ENCODE measurements around the gene DPM1. TPM values are rescaled to one million over a fixed set of nuclear protein-coding genes. Genes with fewer than 3 reads are reported as not detected.

Gene DPM1
- total and polyA plus RNA-seq, 2 donors: 69.5 to 80.9 TPM

GRCh38 chr20:50948132-50948785 is 10.1 kb downstream of the DPM1 start:
- H3K27ac ChIP-seq (ENCODE audit: low read depth in 1 of 2, low read length in 1 of 2): no peak overlapping the region

GRCh38 chr20:50943069-50943468 is 15.3 kb downstream of the DPM1 start:
- H3K27me3 ChIP-seq (ENCODE audit: control insufficient read depth in 2 of 2, insufficient read depth in 1 of 2, low read length in 1 of 2): no peaks in the 10 kb centered on the region
- H3K9me3 ChIP-seq (ENCODE audit: control insufficient read depth in 2 of 2, insufficient read depth in 1 of 2, low read length in 1 of 2): no peaks in the 10 kb centered on the region
- H3K4me3 ChIP-seq (ENCODE audit: low read length in 2 of 2): no peak overlapping the region
- H3K4me1 ChIP-seq (ENCODE audit: control insufficient read depth in 2 of 2, insufficient read depth in 2 of 2, low read length in 2 of 2): no peaks in the 10 kb centered on the region
- H3K27ac ChIP-seq (ENCODE audit: low read depth in 1 of 2, low read length in 1 of 2): no peak overlapping the region
- peaks cover 49 to 69% of the 10 kb centered on the region in 2 donors for H3K36me3 ChIP-seq (ENCODE audit: control insufficient read depth in 2 of 2, insufficient read depth in 2 of 2, low read length in 1 of 2)
- DNase-seq (ENCODE audit: low read depth in 6 of 9, low spot score in 9 of 9): no peak
- 98% methylated on average over 7 of the region's 7 CpGs for WGBS

More at GRCh38 chr20:50948132-50948785, 10.1 kb downstream of the DPM1 start:
- H3K36me3 ChIP-seq (ENCODE audit: control insufficient read depth in 2 of 2, insufficient read depth in 2 of 2, low read length in 1 of 2): peaks cover 43 to 70% of the 10 kb centered on the region in 2 donors
- H3K4me3 ChIP-seq (ENCODE audit: low read length in 2 of 2): no peak overlapping the region
- H3K9me3 ChIP-seq (ENCODE audit: control insufficient read depth in 2 of 2, insufficient read depth in 1 of 2, low read length in 1 of 2): no peaks in the 10 kb centered on the region
- 97% methylated on average over 4 of the region's 4 CpGs for WGBS
- H3K4me1 ChIP-seq (ENCODE audit: control insufficient read depth in 2 of 2, insufficient read depth in 2 of 2, low read length in 2 of 2): no peaks in the 10 kb centered on the region
- DNase-seq (ENCODE audit: low read depth in 6 of 9, low spot score in 9 of 9): no peak
- H3K27me3 ChIP-seq (ENCODE audit: control insufficient read depth in 2 of 2, insufficient read depth in 1 of 2, low read length in 1 of 2): no peaks in the 10 kb centered on the region

DNA sequence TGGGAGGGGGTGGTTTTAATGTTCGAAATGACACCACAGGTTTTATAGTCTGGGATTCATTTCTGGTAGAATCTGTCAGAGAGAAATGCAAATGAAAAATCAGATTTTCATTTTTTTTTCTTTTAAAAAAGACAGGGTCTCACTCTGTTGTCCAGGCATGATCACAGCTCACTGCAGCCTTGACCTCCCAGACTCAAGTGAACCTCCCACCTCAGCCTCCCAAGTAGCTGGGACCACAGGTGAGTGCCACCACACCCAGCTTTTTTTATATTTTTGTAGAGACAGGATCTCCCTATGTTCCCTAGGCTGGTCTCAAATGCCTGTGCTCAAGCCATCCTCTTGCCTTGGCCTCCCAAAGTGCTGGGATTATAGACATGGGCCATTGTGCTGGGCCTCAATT is 24.7 kb downstream of the DPM1 start:
- no peak overlapping the region for H3K27ac ChIP-seq (ENCODE audit: low read depth in 1 of 2, low read length in 1 of 2)
- 98% methylated on average over 1 of the region's 1 CpG for WGBS
- H3K4me1 ChIP-seq (ENCODE audit: control insufficient read depth in 2 of 2, insufficient read depth in 2 of 2, low read length in 2 of 2): peaks cover 13% of the 10 kb centered on the region in 2 donors
- H3K36me3 ChIP-seq (ENCODE audit: control insufficient read depth in 2 of 2, insufficient read depth in 2 of 2, low read length in 1 of 2): peaks cover 11 to 26% of the 10 kb centered on the region in 2 donors
- no peaks in the 10 kb centered on the region for H3K9me3 ChIP-seq (ENCODE audit: control insufficient read depth in 2 of 2, insufficient read depth in 1 of 2, low read length in 1 of 2)
- no peak overlapping the region for H3K4me3 ChIP-seq (ENCODE audit: low read length in 2 of 2)
- no peak for DNase-seq (ENCODE audit: low read depth in 6 of 9, low spot score in 9 of 9)
- H3K27me3 ChIP-seq (ENCODE audit: control insufficient read depth in 2 of 2, insufficient read depth in 1 of 2, low read length in 1 of 2): no peaks in the 10 kb centered on the region

DNA sequence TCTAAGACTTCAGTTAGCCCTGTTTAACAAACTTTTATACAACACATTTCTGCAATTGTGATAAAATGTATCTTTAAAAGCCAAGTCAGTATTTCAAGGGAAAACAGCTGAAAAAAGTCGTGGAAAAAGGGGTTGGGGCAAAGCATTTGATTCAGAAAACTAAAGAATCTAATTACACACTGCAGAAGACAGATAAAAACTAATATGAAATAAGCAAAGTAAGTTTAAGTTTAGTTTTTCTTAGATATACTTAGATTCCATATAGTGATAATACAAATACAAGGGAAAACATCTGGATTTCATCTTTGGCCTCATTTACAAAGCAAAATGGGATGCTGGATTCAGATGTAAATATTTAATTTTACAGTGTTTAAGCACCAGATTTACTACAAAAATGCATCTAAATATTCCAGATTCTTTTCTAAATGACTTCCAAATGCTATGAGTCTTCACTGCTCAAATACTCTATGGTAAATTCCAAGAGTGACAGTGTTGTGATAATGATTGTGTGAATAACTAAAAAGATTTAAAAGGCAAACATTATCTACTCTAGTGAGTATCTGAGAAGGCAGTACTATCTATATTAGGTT is 25.5 kb downstream of the DPM1 start:
- H3K4me3 ChIP-seq (ENCODE audit: low read length in 2 of 2): no peak overlapping the region
- H3K9me3 ChIP-seq (ENCODE audit: control insufficient read depth in 2 of 2, insufficient read depth in 1 of 2, low read length in 1 of 2): no peaks in the 10 kb centered on the region
- no peak for DNase-seq (ENCODE audit: low read depth in 6 of 9, low spot score in 9 of 9)
- no peak overlapping the region for H3K27ac ChIP-seq (ENCODE audit: low read depth in 1 of 2, low read length in 1 of 2)
- H3K4me1 ChIP-seq (ENCODE audit: control insufficient read depth in 2 of 2, insufficient read depth in 2 of 2, low read length in 2 of 2): peaks cover 15 to 16% of the 10 kb centered on the region in 2 donors
- 94% methylated on average over 1 of the region's 1 CpG for WGBS
- H3K27me3 ChIP-seq (ENCODE audit: control insufficient read depth in 2 of 2, insufficient read depth in 1 of 2, low read length in 1 of 2): no peaks in the 10 kb centered on the region
- peaks cover 14 to 26% of the 10 kb centered on the region in 2 donors for H3K36me3 ChIP-seq (ENCODE audit: control insufficient read depth in 2 of 2, insufficient read depth in 2 of 2, low read length in 1 of 2)

DNA sequence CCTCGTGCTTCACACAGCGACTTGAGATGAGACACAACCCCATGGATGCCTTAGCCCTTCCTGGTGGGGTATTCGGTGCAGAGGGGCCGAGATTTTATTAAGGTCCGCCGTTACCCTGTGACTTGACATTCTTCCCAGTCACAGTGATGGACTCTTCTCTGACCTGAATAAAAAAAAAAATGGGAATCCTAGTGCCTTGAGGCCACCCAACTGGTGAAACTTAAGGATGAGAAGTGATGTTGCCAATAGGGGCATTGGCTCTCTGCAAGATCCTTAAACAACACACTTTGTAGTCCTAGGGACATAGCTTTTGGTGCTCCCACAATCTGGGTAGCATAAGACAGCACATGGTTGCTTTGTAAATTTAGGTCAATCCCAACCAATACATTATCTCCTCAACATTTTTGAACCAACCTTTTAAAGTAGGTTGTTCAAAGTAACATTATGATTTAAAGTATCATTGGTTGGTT is 26.3 kb downstream of the DPM1 start:
- DNase-seq (ENCODE audit: low read depth in 6 of 9, low spot score in 9 of 9): peak in 2 of 9 donors; percentile 11 to 18
- Histone ChIP-seq H3K4me1 (ENCODE audit: control insufficient read depth in 2 of 2, insufficient read depth in 2 of 2, low read length in 2 of 2) (peaks cover 15 to 16% of the 10 kb centered on the region in 2 donors), H3K36me3 (ENCODE audit: control insufficient read depth in 2 of 2, insufficient read depth in 2 of 2, low read length in 1 of 2) (peaks cover 13 to 21% of the 10 kb centered on the region in 2 donors), H3K9me3 (ENCODE audit: control insufficient read depth in 2 of 2, insufficient read depth in 1 of 2, low read length in 1 of 2) (no peaks in the 10 kb centered on the region), H3K27ac (ENCODE audit: low read depth in 1 of 2, low read length in 1 of 2) (peak overlapping the region; percentile 92 to 99), H3K4me3 (ENCODE audit: low read length in 2 of 2) (peak overlapping the region; percentile 51 to 96), H3K27me3 (ENCODE audit: control insufficient read depth in 2 of 2, insufficient read depth in 1 of 2, low read length in 1 of 2) (no peaks in the 10 kb centered on the region)
- WGBS: 71% methylated on average over 6 of the region's 6 CpGs

DNA sequence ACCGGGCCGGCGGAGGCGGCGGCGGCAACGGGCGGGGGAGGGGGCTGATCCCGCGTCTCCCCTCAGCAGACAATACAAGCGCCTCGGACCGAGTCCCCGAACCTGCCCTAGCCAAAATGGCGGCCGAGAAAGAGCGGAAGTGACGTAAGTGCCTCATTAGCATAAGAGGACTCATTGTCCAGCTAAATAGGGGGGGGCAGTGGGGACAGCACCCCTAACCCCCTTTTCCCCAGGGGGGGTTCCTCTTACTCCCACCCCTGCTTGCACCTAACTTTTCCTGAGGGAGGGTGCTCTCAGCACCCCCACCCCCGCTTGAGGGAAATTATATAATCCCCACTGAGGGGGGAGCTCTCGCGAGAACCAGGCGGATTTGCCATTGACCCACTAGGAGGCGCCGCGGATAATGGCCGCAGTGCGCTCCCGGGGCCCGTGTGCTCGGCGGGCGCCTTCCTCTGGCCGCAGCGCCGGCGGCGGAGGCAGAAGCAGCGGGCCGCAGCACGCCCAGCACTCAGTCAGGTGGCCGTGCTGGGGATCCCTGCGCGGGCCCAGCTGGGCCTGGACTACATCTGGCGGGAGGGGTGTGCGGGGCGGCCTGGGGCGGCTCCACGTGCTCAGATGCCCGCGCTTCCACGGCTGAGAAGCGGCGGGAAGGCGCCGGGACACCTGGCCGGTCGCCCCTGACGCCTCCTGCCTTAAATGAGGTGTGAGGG is 26.9 kb downstream of the DPM1 start, which contains the start of gene ADNP:
ADNP (minus strand) TSS at position 132 of the 710 bp plus-strand sequence. CDS start 27,441 bp downstream, outside the sequence.
- peaks cover 10 to 18% of the 10 kb centered on the region in 2 donors for H3K36me3 ChIP-seq (ENCODE audit: control insufficient read depth in 2 of 2, insufficient read depth in 2 of 2, low read length in 1 of 2)
- H3K4me3 ChIP-seq (ENCODE audit: low read length in 2 of 2): peak within 1 kb of the TSS; percentile 70 to 96
- peaks cover 15 to 16% of the 10 kb centered on the region in 2 donors for H3K4me1 ChIP-seq (ENCODE audit: control insufficient read depth in 2 of 2, insufficient read depth in 2 of 2, low read length in 2 of 2)
- 2% methylated on average over 58 of the region's 58 CpGs for WGBS
- H3K27ac ChIP-seq (ENCODE audit: low read depth in 1 of 2, low read length in 1 of 2): peak within 1 kb of the TSS; percentile 92 to 99
- H3K9me3 ChIP-seq (ENCODE audit: control insufficient read depth in 2 of 2, insufficient read depth in 1 of 2, low read length in 1 of 2): no peaks in the 10 kb centered on the region
- peak; percentile 84 to 97 (median 90) for DNase-seq (ENCODE audit: low read depth in 6 of 9, low spot score in 9 of 9)
- no peaks in the 10 kb centered on the region for H3K27me3 ChIP-seq (ENCODE audit: control insufficient read depth in 2 of 2, insufficient read depth in 1 of 2, low read length in 1 of 2)

DNA sequence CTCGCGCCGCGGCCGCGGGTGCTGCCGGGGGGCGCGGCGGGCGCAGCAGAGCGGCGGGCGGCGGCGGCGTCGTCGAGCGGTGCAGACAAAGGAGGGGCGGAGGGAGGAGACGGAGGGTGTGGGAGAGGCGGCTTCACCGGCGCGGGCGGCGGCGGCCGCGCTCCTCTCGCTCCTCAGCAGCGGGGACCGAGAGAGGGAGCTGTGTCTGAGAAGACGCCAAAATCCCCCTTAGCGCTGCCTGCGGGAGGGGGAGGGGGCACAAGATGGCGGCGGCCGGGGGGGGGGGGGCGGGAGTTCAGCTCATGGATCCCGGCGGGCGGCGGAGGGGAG is 27.4 kb downstream of the DPM1 start:
- Histone ChIP-seq H3K9me3 (ENCODE audit: control insufficient read depth in 2 of 2, insufficient read depth in 1 of 2, low read length in 1 of 2) (no peaks in the 10 kb centered on the region), H3K36me3 (ENCODE audit: control insufficient read depth in 2 of 2, insufficient read depth in 2 of 2, low read length in 1 of 2) (peaks cover 10 to 18% of the 10 kb centered on the region in 2 donors), H3K27ac (ENCODE audit: low read depth in 1 of 2, low read length in 1 of 2) (peak overlapping the region; percentile 92 to 99), H3K27me3 (ENCODE audit: control insufficient read depth in 2 of 2, insufficient read depth in 1 of 2, low read length in 1 of 2) (no peaks in the 10 kb centered on the region), H3K4me1 (ENCODE audit: control insufficient read depth in 2 of 2, insufficient read depth in 2 of 2, low read length in 2 of 2) (peaks cover 15 to 16% of the 10 kb centered on the region in 2 donors), H3K4me3 (ENCODE audit: low read length in 2 of 2) (peak overlapping the region; percentile 51 to 96)
- DNase-seq (ENCODE audit: low read depth in 6 of 9, low spot score in 9 of 9): no peak
- whole genome bisulfite sequencing: under 1% methylated on average over 43 of the region's 45 CpGs

DNA sequence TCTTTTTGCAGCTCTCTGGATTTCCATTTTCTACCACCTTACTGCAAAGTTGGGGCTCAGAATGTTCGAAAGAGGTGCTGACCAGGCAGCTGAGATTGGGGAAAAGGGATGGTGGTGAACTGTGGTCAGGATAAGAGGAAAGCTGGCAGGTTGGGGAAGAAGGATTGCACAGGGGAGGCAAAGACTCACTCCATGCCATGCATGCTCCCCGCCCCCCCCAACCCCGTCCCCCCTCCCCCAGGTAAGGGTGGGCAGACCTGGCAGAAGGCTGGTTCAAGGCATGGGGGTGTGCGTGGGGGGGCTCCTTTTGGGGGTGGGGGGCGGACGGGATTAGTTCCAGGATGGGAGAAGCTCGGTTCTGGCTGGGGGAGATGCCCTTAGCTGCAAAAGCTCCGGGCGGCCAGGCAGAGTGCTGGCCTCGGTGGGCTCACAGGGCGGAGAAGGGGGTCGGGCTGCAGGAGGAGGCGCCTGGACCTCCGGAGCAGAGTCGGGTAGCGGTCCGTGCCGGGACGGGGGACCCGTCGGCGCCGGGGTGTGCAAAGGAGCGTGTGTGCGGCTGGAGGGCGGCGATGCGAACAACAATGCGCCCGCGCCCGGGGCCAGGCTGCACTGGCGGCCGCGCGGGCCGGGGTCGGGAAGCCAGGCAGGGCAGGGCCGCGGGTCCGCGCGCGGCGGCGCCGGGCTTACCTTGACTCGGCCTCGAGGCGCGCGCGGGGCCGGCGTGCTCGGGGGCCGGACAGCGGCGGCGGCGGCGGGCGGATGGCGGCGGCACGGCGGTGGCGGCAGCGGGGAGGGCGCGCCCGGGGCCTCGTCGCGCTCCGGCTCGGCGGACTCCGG is 28.0 kb downstream of the DPM1 start:
- Histone ChIP-seq H3K27me3 (ENCODE audit: control insufficient read depth in 2 of 2, insufficient read depth in 1 of 2, low read length in 1 of 2) (no peaks in the 10 kb centered on the region), H3K27ac (ENCODE audit: low read depth in 1 of 2, low read length in 1 of 2) (peak overlapping the region; percentile 82 to 99), H3K9me3 (ENCODE audit: control insufficient read depth in 2 of 2, insufficient read depth in 1 of 2, low read length in 1 of 2) (no peaks in the 10 kb centered on the region), H3K4me1 (ENCODE audit: control insufficient read depth in 2 of 2, insufficient read depth in 2 of 2, low read length in 2 of 2) (peaks cover 15 to 20% of the 10 kb centered on the region in 2 donors), H3K4me3 (ENCODE audit: low read length in 2 of 2) (peak overlapping the region; percentile 70 to 96), H3K36me3 (ENCODE audit: control insufficient read depth in 2 of 2, insufficient read depth in 2 of 2, low read length in 1 of 2) (peaks cover 15 to 17% of the 10 kb centered on the region in 2 donors)
- under 1% methylated on average over 79 of the region's 79 CpGs for WGBS
- DNase-seq (ENCODE audit: low read depth in 6 of 9, low spot score in 9 of 9): peak in 6 of 9 donors; percentile 8 to 43 (median 19)

Data from thymus (tissue), 11 donors.